GM21825 (cell line): ENCODE data around the gene GNAI2.
"Not testable (repeated sequence)": the region's sequence is repeated elsewhere in the genome, so short reads cannot be mapped to it uniquely, and the experiment has no call there.

ENCODE experiments used
- ATAC-seq: cut with Tn5 transposase; IDR thresholded peaks from one replicate; pipeline ENCODE4 v1.9.1; 2021; ENCODE audit warnings: mild to moderate bottlenecking, moderate library complexity; ENCODE audit not compliant: unreplicated experiment

The GNAI2 gene

DNA sequence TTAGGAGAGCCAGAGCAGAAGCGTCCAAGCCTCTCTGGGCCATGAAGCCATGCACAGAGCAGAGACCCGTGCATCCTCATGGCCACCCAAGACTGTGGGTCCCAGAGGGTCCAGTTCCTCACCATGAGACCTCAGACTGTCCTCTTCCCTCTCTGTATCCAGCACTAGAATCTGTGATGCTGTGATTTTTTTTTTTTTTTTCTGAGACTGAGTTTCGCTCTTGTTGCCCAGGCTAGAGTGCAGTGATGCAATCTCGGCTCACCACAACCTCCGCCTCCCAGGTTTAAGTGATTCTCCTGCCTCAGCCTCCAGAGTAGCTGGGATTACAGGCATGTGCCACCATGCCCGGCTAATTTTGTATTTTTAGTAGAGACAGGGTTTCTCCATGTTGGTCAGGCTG is 8.8 kb downstream of the GNAI2 start:
- ATAC-seq: not testable (repeated sequence)

- ATAC-seq: no peak
Observed at GRCh38 chr3:50245251-50245745, 9.3 kb downstream of the GNAI2 start.

- ATAC-seq: peak; percentile 52
Observed at GRCh38 chr3:50245831-50246516, 10.0 kb downstream of the GNAI2 start.

DNA sequence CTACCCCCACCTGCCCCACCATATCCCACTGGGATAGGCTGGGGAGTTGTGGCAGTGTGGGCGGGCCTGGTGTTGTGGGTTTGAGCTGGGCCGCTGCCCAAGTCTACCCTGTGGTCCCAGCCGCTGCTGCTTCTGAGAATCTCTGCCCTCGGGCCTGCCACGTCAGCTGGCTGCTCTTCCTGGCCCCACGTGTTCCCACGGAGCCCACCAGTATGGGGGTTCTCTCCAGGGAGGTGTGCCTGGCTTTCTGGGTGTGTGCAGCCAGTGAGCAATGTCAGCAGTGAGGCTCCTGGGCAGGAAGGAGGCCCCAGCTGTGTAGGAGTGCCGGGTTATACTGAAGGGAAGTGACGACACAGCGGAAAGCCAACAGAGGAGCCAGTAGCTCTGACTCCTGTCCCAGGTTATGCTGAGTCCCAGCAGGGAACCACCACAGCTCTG is 10.5 kb downstream of the GNAI2 start:
- peak; percentile 34 for ATAC-seq

- ATAC-seq: no peak
Observed at GRCh38 chr3:50248387-50248786, 12.4 kb downstream of the GNAI2 start.

- ATAC-seq: no peak
Observed at GRCh38 chr3:50249457-50249856, 13.5 kb downstream of the GNAI2 start.

GRCh38 chr3:50250514-50250913 is 14.5 kb downstream of the GNAI2 start:
- ATAC-seq: no peak

DNA sequence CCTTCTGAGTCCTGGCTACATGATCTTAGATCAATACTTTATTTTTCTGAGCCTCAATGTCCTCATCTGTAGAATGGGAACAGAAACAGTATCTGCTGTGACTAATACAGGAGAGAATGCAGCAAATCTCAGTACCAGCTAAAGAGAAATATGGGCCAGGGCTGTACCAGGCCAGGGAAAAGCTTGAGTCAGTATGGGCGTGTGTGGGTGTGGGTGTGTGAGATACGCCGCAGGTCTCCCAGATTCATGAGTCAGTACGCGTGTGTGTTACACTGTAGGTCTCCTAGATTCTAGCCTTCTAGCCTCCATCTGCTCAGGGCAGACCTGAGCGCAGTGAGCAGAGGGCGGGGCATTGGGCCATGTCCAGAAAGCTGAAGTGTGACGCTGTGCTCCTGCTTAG is 15.2 kb downstream of the GNAI2 start:
- ATAC-seq: no peak

GRCh38 chr3:50254577-50255250 is 18.7 kb downstream of the GNAI2 start:
- ATAC-seq: no peak

DNA sequence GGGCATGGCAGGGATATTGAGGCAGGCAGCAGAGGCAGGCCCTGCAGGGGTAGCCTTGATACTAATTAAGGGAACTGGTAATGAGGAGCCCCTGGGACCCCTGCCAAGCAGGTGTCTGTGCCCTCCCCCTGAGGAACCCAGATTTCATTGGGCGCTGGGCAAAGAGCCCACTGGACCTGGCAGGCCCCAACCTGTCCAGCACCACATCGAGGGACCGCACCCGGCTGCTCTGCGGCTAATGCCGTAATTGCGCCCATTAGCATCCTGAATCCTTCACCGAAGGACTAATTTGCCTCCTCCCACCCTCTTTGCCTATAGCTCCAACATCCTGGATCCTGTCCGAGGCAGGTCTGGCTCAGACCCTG is 19.2 kb downstream of the GNAI2 start:
- no peak for ATAC-seq

GRCh38 chr3:50256978-50257890 is 21.2 kb downstream of the GNAI2 start:
- no peak for ATAC-seq

- ATAC-seq: no peak
Observed at GRCh38 chr3:50258029-50258680, 22.2 kb downstream of the GNAI2 start.

DNA sequence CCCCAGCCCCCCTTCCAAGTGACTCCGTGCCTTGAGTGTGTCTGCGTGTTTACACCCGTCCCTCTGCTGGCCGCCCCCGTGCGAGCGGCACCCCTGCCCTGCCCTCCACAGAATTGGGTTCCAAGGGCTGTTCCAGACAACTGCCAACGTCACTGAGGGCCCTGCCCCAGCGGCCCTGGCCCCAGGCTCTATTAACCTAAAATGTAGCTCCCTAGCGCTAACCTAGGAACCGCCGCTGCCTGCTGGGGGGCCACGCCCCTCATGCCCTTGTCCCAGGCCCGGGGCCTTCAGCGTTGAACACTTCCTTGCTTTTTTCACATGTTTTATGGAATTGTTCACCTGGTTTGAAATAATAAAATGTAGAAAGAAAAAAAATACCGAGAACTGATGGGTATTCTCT is 23.0 kb downstream of the GNAI2 start:
- no peak for ATAC-seq

DNA sequence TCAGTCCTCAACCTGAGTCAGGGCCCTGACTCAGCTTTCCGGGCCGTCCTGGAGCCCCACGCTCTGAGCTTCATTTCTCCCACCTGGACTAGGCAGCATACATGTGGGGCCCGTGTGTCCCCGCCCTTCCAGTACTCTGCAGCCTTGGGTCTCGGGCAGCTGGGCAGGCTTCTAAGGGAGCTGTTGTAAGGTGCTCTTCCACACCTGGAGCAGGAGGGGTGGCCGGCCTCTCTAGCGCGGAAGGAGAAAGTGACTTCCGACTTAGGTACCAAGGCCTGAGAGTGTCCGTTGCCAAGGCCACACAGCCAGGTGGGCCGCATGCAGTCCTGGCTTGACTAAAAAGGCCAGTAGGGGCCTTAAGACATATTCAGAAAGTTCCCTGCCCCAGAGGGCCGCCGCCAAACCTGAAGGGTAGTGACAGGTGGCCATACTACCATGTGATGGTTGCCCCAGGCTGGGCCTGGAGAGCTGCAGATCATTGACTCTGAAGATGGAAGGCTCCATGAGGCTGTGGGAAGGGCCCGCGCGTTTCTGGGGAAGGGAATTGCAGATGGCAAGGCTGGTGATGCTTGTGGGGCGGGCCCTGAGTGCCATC is 23.5 kb downstream of the GNAI2 start:
- no peak for ATAC-seq

GRCh38 chr3:50260027-50260941 is 24.3 kb downstream of the GNAI2 start:
- ATAC-seq: peak; percentile 80

DNA sequence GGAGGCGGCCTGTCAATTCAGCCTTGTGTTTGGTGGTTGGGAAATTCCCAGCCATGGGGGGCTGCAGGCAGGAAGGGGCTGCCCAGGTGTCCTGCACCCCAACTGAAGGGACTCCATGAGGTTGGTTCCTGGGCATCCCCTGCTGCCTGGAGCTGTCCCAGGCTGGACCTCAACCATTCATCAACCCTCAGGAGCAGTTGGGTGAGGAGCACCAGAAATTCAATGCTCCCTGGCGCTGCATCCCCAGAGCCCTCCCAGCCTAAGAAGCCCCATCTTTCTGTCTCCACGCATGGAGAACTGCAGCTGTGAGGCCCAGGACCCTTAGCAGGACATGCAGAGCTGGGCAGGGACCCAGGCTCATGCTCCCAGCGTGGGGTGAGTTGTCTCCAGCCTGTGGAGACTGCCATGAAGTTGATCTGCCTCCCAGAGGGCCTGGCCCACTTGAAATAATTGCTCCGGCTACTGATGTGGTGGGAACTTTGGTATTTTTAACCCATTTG is 25.0 kb downstream of the GNAI2 start:
- ATAC-seq: no peak

DNA sequence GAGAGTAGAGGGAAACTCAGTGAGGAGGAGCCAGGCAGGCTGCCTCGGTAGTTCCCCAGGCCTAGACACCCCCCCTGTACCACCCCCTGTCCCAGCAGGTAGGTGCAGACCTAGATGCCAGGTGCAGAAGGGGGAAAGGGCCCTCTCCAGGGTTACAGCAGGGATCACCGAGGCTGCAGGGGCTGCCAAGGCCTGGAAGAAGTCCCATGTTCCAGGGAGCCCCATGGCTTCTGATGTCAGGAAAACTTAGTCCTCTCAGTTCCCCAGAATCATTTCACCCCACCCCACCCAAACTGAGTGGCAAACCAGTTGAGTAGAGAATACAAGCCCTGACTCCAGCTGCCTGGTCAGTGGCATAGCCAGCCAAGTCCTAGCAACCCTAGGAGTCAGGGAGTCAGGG is 25.5 kb downstream of the GNAI2 start:
- no peak for ATAC-seq

- ATAC-seq: not testable (repeated sequence)
Observed at GRCh38 chr3:50262200-50262599, 26.2 kb downstream of the GNAI2 start.

- no peak for ATAC-seq
Observed at GRCh38 chr3:50262778-50263177, 26.8 kb downstream of the GNAI2 start.
